ENCODE measurements around the gene MEIS2.

DNA sequence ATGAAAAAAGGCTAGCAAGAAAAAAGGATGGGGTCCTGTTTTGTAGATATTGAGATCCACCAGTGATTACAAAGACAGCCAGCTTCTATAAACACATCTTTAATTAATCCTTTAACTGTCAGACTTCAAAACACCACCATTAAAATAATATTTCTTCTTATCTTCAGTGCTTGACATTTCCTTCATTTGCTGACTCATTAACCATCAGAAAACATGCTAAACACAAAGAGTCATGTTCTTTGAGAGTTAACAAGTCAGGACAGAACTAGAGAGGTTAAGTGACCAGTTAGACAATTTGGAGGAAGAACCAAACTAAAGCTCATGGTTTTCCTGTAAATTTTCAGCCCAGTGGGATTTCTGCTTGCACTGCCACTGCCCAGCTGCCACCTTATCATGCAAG, 111.4 kb downstream of the MEIS2 start:
- TF ChIP-seq POLR2A (IDR thresholded peaks at IDR 0.05; ENCODE audit: low read length) (no peak), GATA1 (IDR thresholded peaks at IDR 0.05; ENCODE audit: low read depth, low read length) (no peak)
